ENCODE data around the gene PWWP2B. TPM values are rescaled to one million over a fixed set of nuclear protein-coding genes. Genes with fewer than 3 reads are reported as not detected.

PWWP2B gene
- polyA plus RNA-seq, 2 of the 4 experiments (the other 2 are of a cell fraction), result 2.8 to 7.3 TPM

- ChIA-PET POLR2A (no interaction called here), CTCF (interaction anchor here (0.9 to 2.1 kb wide), 5 partner anchors 10 to 150 kb away, joined by 3 to 9 read pairs (median 5); no protein-coding TSS in a partner anchor)
- H3K4me1 ChIP-seq, result no peaks in the 10 kb centered on the region
- H3K4me3 ChIP-seq, result no peak overlapping the region
- H3K9me3 ChIP-seq, result 0 out of 3 replicates have a peak, but pooled peaks cover 8% of the 10 kb centered on the region
- H3K4me2 ChIP-seq, result no peak overlapping the region
- DNase-seq (ENCODE audit: low read depth in 1 of 2, low spot score in 1 of 2) (no peak), FAIRE-seq (no peak), ATAC-seq (no peak)
- no peak for TF ChIP-seq SREBF2 (IDR thresholded peaks at IDR 0.05)
- TF ChIP-seq MAFK (IDR thresholded peaks at IDR 0.05; ENCODE audit: partially characterized antibody), result no peak
- TF ChIP-seq E2F6 (IDR thresholded peaks at IDR 0.05; ENCODE audit: borderline replicate concordance, low read depth), result no peak
- TF ChIP-seq FOSB (CRISPR knock-in tag; IDR thresholded peaks at IDR 0.05), result no peak
- no peak for TF ChIP-seq HEYL (CRISPR knock-in tag; IDR thresholded peaks at IDR 0.05)
- TF ChIP-seq RAD21 (conservative IDR thresholded peaks at IDR 0.05 in 1 of 2, IDR thresholded peaks at IDR 0.05 in 1 of 2), result no peak
- TF ChIP-seq RFX5 (IDR thresholded peaks at IDR 0.05), result no peak
- no peak for TF ChIP-seq RCOR1 (IDR thresholded peaks at IDR 0.05; ENCODE audit: low read depth, low read length)
- WGBS (ENCODE audit: missing lambda C conversion rate), result 76% methylated on average over 2 of the region's 2 CpGs
- no peak overlapping the region for H3K27ac ChIP-seq
These were observed 15.3 kb upstream of the PWWP2B start for GRCh38 chr10:132381741-132382140.

- ATAC-seq (no peak), FAIRE-seq (no peak), DNase-seq (ENCODE audit: low read depth in 1 of 2, low spot score in 1 of 2) (no peak)
- no peaks in the 10 kb centered on the region for H3K4me1 ChIP-seq
- POLR2A ChIA-PET, result no interaction called here
- H3K27ac ChIP-seq, result no peak overlapping the region
- H3K4me2 ChIP-seq, result no peak overlapping the region
- CTCF ChIA-PET, result interaction anchor here (0.6 to 2.1 kb wide), 3 partner anchors 64 to 76 kb away, joined by 3 to 9 read pairs (median 5); no protein-coding TSS in a partner anchor
- WGBS (ENCODE audit: missing lambda C conversion rate), result 87% methylated on average over 16 of the region's 16 CpGs
- H3K4me3 ChIP-seq, result no peak overlapping the region
- H3K9me3 ChIP-seq, result 0 out of 3 replicates have a peak, but pooled peaks cover 8% of the 10 kb centered on the region
- TF ChIP-seq REST (IDR thresholded peaks at IDR 0.05) (no peak), RFX5 (IDR thresholded peaks at IDR 0.05) (no peak), FOSL2 (IDR thresholded peaks at IDR 0.05) (no peak), FOSL2 (CRISPR knock-in tag; IDR thresholded peaks at IDR 0.05) (no peak), JUNB (IDR thresholded peaks at IDR 0.05) (no peak), EP300 (IDR thresholded peaks at IDR 0.05) (no peak), RNF2 (IDR thresholded peaks at IDR 0.05; ENCODE audit: borderline replicate concordance, low read depth) (no peak), HEYL (CRISPR knock-in tag; IDR thresholded peaks at IDR 0.05) (no peak)
These were observed 14.6 kb upstream of the PWWP2B start for GRCh38 chr10:132382231-132382922.

- 79% methylated on average over 8 of the region's 8 CpGs for WGBS (ENCODE audit: missing lambda C conversion rate)
- ChIA-PET CTCF (interaction anchor here (0.7 kb wide), 1 partner anchor 159 kb away, joined by 3 read pairs; no protein-coding TSS in a partner anchor), POLR2A (no interaction called here)
- Histone ChIP-seq H3K4me2 (no peak overlapping the region), H3K4me3 (no peak overlapping the region), H3K9me3 (0 out of 3 replicates have a peak, but pooled peaks cover 8% of the 10 kb centered on the region), H3K4me1 (0 out of 3 replicates have a peak, but pooled peaks cover 3% of the 10 kb centered on the region), H3K27ac (no peak overlapping the region)
- no peak for ATAC-seq
- no peak for DNase-seq (ENCODE audit: low read depth in 1 of 2, low spot score in 1 of 2)
- no peak for FAIRE-seq
- no peak for TF ChIP-seq CTCF (IDR thresholded peaks at IDR 0.05)
- TF ChIP-seq NFE2L2 (conservative IDR thresholded peaks at IDR 0.05; ENCODE audit: low read length), result no peak
- TF ChIP-seq RARB (CRISPR knock-in tag; IDR thresholded peaks at IDR 0.05), result no peak
- TF ChIP-seq HOXA7 (CRISPR knock-in tag; IDR thresholded peaks at IDR 0.05), result no peak
- no peak for TF ChIP-seq TFCP2L1 (CRISPR knock-in tag; IDR thresholded peaks at IDR 0.05)
- no peak for TF ChIP-seq REST (IDR thresholded peaks at IDR 0.05)
- no peak for TF ChIP-seq ESRRA (IDR thresholded peaks at IDR 0.05; ENCODE audit: borderline replicate concordance, low read length)
- no peak for TF ChIP-seq HEYL (CRISPR knock-in tag; IDR thresholded peaks at IDR 0.05)
- no peak for TF ChIP-seq POLR2A (IDR thresholded peaks at IDR 0.05; ENCODE audit: low read length)
These were observed 13.9 kb upstream of the PWWP2B start for GRCh38 chr10:132383101-132383500.
